Progenitor cell of endocrine pancreas (in vitro differentiated cells): Measurements from ENCODE around the gene ODAD3. TPM values are rescaled to one million over a fixed set of nuclear protein-coding genes. Genes with fewer than 3 reads are reported as not detected.

Source experiments
- DNase-seq: peaks from one replicate; pipeline ENCODE4 v3.0.0; 2021; ENCODE audit warnings: low spot score; ENCODE audit not compliant: unreplicated experiment
- H3K27ac Mint-ChIP-seq: 2 replicates; pipeline ENCODE4 v1.8.0; 2021; ENCODE audit warnings: mild to moderate bottlenecking, moderate library complexity, mixed read lengths
- H3K27me3 Mint-ChIP-seq: 2 replicates; pipeline ENCODE4 v1.8.0; 2021; ENCODE audit warnings: mixed read lengths
- H3K36me3 Mint-ChIP-seq: 2 replicates; pipeline ENCODE4 v1.8.0; 2022; ENCODE audit warnings: mixed read lengths; ENCODE audit not compliant: insufficient read depth
- H3K4me1 Mint-ChIP-seq: 2 replicates; pipeline ENCODE4 v1.8.0; 2021; ENCODE audit warnings: low read depth, mixed read lengths
- H3K4me3 Mint-ChIP-seq: 2 replicates; pipeline ENCODE4 v1.8.0; 2021; ENCODE audit warnings: low read depth, mild to moderate bottlenecking, moderate library complexity, mixed read lengths
- H3K9me3 Mint-ChIP-seq: 2 replicates; pipeline ENCODE4 v1.8.0; 2021; ENCODE audit warnings: low read depth, mixed read lengths
- CTCF ChIP-seq: fragments of 200-600 bp; sonication (generic); IDR thresholded peaks from one replicate; pipeline ENCODE4 v1.5.0; 2021; ENCODE audit warnings: antibody characterized with exemption, mild to moderate bottlenecking; ENCODE audit not compliant: unreplicated experiment
- long read RNA-seq: library from polyadenylated mRNA; unstranded; transcript quantifications from one replicate; pipeline ENCODE4 v2.0.0, GENCODE V29; 2020
- total RNA-seq: library from RNA; stranded (reverse); gene quantifications from 2 replicates; pipeline ENCODE4 v1.2.1, GENCODE V29; 2021

ODAD3 gene
- total RNA-seq: 1.8 and 2.2 TPM in 2 replicates
- long read RNA-seq: 0 reads

- peak within 1 kb of the TSS; percentile 95 for H3K4me3 Mint-ChIP-seq
- DNase-seq: peak; percentile 98
- peaks cover 8% of the 10 kb centered on the region for H3K36me3 Mint-ChIP-seq
- no peaks in the 10 kb centered on the region for H3K9me3 Mint-ChIP-seq
- peak; percentile 92 for TF ChIP-seq CTCF
- H3K27ac Mint-ChIP-seq: peak within 1 kb of the TSS; percentile 98
- H3K27me3 Mint-ChIP-seq: no peaks in the 10 kb centered on the region
- H3K4me1 Mint-ChIP-seq: peaks cover 10% of the 10 kb centered on the region
Observed at GRCh38 chr19:11435057-11435832, at the start of gene ODAD3, which contains the start of gene PRKCSH. TSS of gene ODAD3 (minus strand) at chr19:11435121. CDS start at chr19:11435016, 105 bp downstream. TSS of gene PRKCSH (plus strand) at chr19:11435635. CDS start at chr19:11436118, 483 bp downstream.

DNA sequence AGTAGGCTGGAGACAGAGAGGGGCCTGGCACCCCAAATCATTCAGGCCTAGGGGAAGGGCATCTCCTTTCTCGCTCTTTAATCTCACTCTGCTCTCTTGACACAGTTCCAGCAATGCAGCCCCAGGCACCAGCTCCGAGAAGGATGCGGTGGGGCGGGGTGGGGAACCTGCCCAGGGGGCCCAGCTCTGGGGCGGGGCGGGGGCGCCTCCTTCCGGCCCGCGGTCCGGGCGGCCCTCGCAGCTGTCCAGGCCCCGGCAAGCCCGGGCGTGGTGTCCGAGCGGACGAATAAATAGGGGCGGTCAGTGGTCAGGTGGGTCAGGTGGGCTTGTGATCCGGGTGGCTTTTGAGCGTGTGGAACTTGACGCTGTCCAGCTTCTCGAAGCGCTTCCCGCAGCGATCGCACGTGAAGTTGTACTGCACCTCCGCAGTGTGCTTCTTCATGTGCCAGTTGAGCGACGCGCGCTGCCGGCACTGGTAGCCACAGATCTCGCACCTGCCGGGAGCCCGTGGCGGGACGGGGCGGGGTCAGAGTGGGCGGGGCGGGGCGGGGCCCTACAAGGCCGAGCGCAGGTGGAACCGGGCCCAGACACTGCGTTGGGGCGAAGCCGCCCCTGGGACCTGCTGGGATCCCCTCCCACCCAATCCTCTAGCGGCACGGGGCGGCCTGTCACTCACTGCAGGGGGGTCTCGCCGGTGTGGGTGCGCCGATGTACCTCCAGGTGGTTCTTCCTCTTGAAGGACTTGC lies 48.6 kb upstream of the ODAD3 start:
- DNase-seq: no peak
- Mint-ChIP-seq H3K9me3 (no peaks in the 10 kb centered on the region), H3K4me1 (no peaks in the 10 kb centered on the region)

GRCh38 chr19:11482384-11483050 lies 47.6 kb upstream of the ODAD3 start:
- no peaks in the 10 kb centered on the region for H3K4me1 Mint-ChIP-seq
- H3K36me3 Mint-ChIP-seq: peaks cover 8% of the 10 kb centered on the region
- peak; percentile 77 for TF ChIP-seq CTCF
- H3K27me3 Mint-ChIP-seq: peaks cover 38% of the 10 kb centered on the region
- peak; percentile 53 for DNase-seq
- H3K27ac Mint-ChIP-seq: no peak overlapping the region
- no peak overlapping the region for H3K4me3 Mint-ChIP-seq
- H3K9me3 Mint-ChIP-seq: no peaks in the 10 kb centered on the region

More for the DNA sequence above, 48.6 kb upstream of the ODAD3 start:
- Mint-ChIP-seq H3K4me3 (no peak overlapping the region), H3K27ac (no peak overlapping the region), H3K27me3 (peaks cover 28% of the 10 kb centered on the region), H3K36me3 (peaks cover 8% of the 10 kb centered on the region)
- TF ChIP-seq CTCF: no peak

DNA sequence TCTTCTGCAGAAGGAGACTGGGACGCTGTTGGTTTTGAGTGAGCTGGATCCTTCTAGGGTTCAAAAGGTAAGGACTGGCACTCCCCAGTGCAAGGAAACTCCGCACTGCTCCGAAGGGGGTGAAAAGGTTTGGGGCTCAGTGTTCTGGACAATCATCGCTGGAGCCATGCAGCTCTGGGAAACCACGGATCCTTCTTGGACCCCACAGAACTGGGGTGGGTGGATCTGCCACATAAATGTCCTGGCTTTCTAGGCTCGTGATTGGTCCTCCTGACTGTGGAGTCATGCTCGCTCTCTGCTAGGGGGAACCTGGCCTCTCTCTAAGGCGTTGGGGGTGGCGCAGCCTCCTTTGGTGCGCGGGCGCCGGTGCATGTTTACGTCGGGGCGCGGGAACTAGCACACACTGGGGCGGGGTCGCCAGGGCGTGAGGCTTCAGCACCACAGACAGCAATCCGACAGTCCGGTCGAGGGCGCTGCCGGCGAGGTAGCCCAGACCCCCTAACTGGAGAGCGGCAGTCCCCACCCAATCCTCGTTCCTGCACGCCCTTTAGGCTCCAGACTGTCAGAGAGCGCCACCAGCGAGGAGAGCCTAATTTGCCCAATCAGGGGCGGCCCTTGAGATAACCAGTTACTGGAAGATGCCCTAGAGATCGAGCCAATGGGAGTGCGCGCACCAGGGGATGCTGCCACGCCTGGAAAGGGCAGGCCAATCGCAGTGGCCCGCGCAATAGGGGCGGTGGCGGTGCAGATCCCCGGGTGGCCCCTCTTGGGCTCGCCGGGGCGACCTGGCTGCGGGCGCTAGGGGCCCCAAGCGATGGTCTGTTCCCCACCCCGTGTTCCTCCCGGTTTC lies 46.8 kb upstream of the ODAD3 start:
- Mint-ChIP-seq H3K9me3 (no peaks in the 10 kb centered on the region), H3K27ac (no peak overlapping the region), H3K4me1 (no peaks in the 10 kb centered on the region), H3K36me3 (peaks cover 8% of the 10 kb centered on the region), H3K27me3 (peaks cover 45% of the 10 kb centered on the region), H3K4me3 (no peak overlapping the region)
- no peak for TF ChIP-seq CTCF
- DNase-seq: peak; percentile 48
